ENCODE measurements around the gene MOB4. TPM values are rescaled to one million over a fixed set of nuclear protein-coding genes. Genes with fewer than 3 reads are reported as not detected.

The MOB4 gene
- 70.7 TPM for total RNA-seq

GRCh38 chr2:197515739-197516392 lies at the start of gene MOB4:
Gene MOB4 (plus strand): TSS chr2:197516066. CDS start chr2:197516087, 21 bp downstream.

GRCh38 chr2:197499594-197500502 lies 16.0 kb upstream of the MOB4 start, which contains the start of the genes HSPD1 and HSPE1:
Gene HSPD1 (minus strand): TSS chr2:197499840. CDS start chr2:197498848, 992 bp downstream.
Gene HSPE1 (plus strand): TSS chr2:197500379. CDS start chr2:197500437, 58 bp downstream.

Small RNA genes lying within 50 kb of the gene (small RNA-seq; reads per million reads assigned to genes)
- not detected for gene AC020550.1 (ENCODE audit: low replicate concordance)

Other genes with a start within 250 kb of the MOB4 start
- gene ANKRD44, start 205.3 kb upstream of the MOB4 start, total RNA-seq = 226 TPM
- gene SF3B1, start 81.0 kb upstream of the MOB4 start, total RNA-seq = 428 TPM
- gene COQ10B, start 62.5 kb upstream of the MOB4 start, total RNA-seq = 19.1 TPM
- 208 TPM for gene HSPD1, start 16.2 kb upstream of the MOB4 start, total RNA-seq
- 53.5 TPM for gene HSPE1, start 15.7 kb upstream of the MOB4 start, total RNA-seq
- gene RFTN2, start 159.5 kb downstream of the MOB4 start, total RNA-seq = 26.0 TPM
- gene MARS2, start 189.3 kb downstream of the MOB4 start, total RNA-seq = 14.1 TPM